ACHN (cell line): ENCODE results near the gene SSB.
"Not testable (repeated sequence)": the region's sequence is repeated elsewhere in the genome, so short reads cannot be mapped to it uniquely, and the experiment has no call there.

Source experiments
- DNase-seq: peaks from one replicate; pipeline ENCODE4 v3.0.0-alpha.2; 2015
- in situ Hi-C: cut with HindIII; loops from 2 replicates; pipeline ENCODE4 v1.10.0; 2017; ENCODE audit warnings: low sequenced_read_pairs, low pct_ligation_motif_present, low pct_unique_long_range_greater_than_20kb

SSB gene

DNA sequence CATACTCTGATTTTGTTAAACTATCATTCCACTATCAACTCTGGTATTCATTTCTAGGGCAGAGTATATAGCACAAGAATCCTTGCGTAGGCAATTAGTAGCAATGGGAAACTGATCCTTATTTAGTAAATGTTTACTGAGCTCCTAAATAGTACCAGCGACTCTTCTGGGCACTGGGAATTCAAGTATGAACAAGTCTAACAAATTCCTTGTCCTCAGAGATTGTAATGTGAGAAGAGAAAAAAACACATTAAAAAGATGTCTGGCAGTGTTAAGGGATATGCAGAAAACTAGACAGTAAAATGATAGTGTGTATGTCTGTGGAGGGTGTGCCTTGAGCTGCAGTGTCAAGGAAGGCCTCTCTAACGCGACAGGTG lies 25.3 kb downstream of the SSB start:
- in situ Hi-C loops: no loop called here
- no peak for DNase-seq

DNA sequence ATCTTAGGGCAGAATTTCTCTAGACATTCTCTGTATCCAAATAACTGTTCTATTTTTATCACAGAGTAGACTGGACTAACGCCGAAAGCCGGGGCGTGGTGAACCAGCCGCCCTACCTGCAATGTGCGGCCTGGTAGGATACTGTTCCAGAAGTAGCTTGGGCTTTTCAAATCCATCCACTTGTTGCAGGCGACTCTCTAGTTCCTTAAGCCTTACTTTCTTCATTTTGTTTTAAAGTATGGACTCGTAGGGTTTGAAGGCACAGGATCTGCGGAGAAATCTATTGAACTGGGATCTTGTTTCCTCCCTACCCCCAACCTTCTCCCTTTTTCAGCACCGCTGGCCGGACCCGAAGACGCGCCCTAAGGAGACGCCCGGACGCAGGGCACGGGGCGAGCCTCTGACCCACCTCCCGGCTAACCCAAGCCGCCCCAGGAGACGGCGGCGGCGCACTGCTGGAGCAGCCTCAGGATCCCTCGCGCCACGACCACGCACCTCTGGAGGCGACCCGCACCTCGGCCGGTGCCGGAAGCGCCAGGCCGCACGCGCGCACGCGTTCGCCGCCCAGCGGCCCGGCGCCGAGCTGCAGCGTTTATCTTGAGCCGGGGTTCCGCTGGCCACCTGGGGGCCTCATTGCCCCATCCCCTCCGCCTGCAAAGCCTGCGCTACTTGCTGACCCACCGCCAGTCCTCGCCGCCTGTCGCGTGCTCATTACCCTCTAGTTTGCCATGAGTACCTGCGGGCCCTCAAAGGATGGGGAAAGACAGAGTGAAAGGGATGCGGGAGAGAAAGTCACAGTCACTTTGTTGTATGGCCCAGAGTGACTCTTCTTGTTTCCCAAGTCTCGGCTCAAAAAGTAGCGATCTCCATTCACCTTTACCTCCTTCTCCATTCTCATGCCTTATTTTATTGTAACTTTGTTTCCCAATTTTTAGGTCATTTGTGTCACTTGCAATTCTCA lies 26.0 kb downstream of the SSB start, which contains the start of gene METTL5:
TSS of gene METTL5 (minus strand) at position 533 of the 961 bp plus-strand sequence. CDS start at position 225, 308 bp downstream.
- in situ Hi-C loops: no loop called here
- DNase-seq: peak; percentile 86

DNA sequence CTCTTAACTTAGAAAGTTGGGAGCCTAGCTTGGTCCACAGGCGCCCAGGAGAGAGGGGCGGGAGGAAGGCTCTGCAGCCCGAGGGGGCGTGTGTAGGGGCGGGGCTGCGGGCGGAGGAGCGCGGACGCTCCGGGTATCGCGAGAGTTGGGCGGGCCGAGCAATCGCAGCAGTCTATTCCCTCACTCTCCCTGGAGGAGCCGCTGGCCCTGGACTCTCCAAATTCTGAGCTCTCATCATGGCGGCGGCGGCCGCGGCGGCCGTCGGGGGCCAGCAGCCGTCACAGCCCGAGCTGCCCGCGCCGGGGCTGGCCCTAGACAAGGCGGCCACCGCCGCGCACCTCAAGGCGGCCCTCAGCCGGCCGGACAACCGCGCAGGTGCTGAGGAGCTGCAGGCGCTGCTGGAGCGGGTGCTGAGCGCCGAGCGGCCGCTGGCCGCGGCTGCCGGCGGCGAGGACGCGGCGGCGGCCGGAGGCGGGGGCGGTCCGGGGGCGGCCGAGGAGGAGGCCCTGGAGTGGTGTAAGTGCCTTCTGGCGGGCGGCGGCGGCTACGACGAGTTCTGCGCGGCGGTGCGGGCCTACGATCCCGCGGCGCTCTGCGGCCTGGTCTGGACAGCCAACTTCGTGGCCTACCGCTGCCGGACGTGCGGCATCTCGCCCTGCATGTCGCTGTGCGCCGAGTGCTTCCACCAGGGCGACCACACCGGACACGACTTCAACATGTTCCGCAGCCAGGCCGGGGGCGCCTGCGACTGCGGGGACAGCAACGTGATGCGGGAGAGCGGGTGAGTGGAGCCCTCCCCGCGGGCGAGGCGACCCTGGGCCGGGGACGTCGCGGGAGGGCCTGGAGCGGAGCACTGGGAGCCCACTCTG lies 28.8 kb downstream of the SSB start, which contains the start of gene UBR3:
TSS of gene UBR3 (plus strand) at position 183 of the 869 bp plus-strand sequence. CDS start at position 237, 54 bp downstream.
- in situ Hi-C loops: no loop called here

DNA sequence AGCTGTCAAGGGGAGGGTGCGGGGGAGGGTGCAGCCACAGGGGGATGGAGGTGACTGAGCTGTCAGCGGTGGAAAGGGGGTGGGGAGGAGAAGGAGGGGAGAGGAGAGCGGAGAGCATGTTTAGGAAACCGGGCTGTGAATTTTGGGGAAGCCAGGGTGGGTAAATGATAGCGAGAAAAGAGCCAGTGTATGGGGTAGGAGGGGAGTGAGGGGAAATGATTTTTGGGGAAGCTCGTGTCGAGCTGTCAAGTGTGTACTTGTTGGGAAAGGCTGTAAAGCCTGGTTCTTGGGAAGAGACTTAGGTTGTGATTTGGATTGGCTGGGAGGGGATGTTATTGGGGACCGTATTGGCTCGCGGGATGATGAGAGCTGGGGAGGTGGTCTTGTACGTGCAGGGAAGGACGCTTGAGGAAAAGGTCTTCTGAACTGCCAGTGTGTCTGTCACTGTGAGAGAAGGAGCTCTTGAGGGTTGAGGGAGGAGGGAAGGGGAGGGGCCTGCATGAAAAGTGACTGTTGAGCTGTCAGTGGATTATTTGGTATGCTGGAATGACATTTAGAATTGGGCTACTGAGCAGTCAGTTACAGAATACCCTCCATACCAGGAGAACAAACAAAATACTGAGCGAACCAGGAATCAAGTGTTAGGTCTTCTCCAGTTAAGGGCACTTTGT lies 29.6 kb downstream of the SSB start:
- in situ Hi-C loops: no loop called here
- DNase-seq: peak; percentile 44

More for the DNA sequence above, 28.8 kb downstream of the SSB start, which contains the start of gene UBR3:
- DNase-seq: peak; percentile 95

- DNase-seq: no peak
- in situ Hi-C loops: no loop called here
These were observed 35.7 kb downstream of the SSB start for GRCh38 chr2:169834401-169834800.

DNA sequence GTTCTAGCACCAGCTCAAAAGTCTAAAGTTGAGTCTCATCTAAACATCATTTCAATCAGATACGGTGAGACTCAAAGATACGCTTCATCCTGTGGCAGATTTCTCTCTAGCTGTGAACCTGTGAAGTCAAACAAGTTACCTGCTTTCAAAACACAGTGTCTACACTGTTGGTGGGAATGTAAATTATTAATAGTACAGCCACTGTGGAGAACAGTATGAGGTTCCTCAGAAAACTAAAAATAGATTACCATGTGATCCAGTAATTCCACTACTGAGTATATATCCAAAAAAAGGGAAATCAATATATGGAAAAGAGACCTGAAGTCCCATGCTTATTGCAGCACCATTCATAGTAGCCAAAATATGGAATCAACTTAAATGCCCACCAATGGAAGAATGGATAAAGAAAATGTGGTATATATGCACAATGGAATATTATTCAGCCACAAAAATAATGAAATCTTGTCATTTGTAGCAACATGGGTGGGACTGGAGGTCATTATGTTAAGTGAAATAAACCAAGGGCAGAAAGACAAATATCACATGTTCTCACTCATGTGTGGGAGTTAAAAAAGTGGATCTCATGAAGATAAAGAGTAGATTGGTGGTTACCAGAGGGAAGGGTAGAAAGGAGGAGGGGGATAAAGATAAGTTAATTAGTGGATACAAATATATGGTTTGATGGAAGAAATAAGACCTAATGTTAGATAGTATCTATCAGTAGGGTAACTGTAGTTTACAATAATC lies 40.2 kb downstream of the SSB start:
- in situ Hi-C loops: no loop called here
- DNase-seq: no peak

- in situ Hi-C loops: no loop called here
- no peak for DNase-seq
These were observed 41.5 kb downstream of the SSB start for GRCh38 chr2:169839954-169840746.

DNA sequence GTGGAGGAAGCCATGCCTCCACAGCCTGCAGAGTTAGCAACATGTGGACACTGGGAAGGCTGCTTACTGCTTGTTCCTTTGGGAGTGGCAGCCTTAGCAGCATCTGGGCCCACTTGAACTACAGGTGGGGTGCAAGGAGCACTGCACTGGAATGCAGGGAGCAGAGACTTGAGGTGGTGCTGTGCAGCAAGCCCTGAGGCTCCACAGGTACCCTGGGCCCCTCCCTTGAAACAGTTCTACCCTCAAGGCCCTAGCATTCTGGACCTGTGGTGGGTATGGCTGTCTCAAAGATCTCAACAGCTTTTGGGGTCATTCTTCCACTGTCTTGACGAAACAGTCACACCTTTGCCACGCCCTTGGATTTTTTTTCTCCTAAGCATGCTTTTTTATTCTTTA lies 42.1 kb downstream of the SSB start:
- in situ Hi-C loops: no loop called here
- no peak for DNase-seq

GRCh38 chr2:169841625-169842024 lies 43.0 kb downstream of the SSB start:
- DNase-seq, in situ Hi-C loops: not testable (repeated sequence)

DNA sequence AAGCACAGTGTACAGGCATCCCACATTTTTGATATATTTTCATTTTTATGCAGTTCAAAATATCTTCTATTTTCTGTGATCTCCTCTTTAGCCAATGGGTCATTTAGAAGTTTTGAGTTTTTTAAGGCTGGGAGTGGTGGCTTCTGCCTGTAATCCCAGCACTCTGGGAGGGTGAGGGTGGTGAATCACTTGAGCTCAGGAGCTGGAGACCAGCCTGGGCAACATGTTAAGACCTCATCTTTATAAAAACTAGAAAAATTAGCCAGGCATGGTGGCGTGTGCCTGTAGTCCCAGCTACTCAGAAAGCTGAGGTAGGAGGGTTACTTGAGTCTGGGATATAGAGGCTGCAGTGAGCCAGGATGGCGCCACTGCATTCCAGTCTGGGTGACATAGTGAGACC lies 46.3 kb downstream of the SSB start:
- in situ Hi-C loops: no loop called here
- DNase-seq: no peak

GRCh38 chr2:169848959-169849693 lies 50.5 kb downstream of the SSB start:
- in situ Hi-C loops, DNase-seq: not testable (repeated sequence)

GRCh38 chr2:169849710-169850109 lies 51.0 kb downstream of the SSB start:
- in situ Hi-C loops: no loop called here
- no peak for DNase-seq

GRCh38 chr2:169853041-169853668 lies 54.5 kb downstream of the SSB start:
- no peak for DNase-seq
- in situ Hi-C loops: no loop called here

DNA sequence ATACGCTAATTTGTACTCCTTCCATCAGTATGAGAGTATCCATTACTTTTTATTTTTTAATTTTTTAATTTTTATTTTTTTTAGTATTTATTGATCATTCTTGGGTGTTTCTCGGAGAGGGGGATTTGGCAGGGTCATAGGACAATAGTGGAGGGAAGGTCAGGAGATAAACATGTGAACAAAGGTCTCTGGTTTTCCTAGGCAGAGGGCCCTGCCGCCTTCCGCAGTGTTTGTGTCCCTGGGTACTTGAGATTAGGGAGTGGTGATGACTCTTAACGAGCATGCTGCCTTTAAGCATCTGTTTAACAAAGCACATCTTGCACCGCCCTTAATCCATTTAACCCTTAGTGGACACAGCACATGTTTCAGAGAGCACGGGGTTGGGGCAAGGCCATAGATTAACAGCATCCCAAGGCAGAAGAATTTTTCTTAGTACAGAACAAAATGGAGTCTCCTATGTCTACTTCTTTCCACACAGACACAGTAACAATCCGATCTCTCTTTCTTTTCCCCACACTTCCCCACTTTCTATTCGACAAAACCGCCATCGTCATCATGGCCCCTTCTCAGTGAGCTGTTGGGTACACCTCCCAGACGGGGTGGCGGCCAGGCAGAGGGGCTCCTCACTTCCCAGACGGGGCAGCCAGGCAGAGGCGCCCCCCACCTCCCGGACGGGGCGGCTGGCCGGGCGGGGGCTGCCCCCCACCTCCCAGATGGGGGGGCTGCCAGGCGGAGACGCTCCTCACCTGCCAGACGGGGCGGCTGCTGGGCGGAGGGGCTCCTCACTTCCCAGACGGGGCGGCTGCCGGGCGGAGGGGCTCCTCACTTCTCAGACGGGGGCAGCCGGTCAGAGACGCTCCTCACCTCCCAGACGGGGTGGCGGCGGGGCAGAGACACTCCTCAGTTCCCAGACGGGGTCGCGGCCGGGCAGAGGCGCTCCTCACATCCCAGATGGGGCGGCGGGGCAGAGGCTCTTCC lies 56.9 kb downstream of the SSB start:
- in situ Hi-C loops, DNase-seq: not testable (repeated sequence)

- DNase-seq: no peak
- in situ Hi-C loops: no loop called here
These were observed 60.8 kb downstream of the SSB start for GRCh38 chr2:169859423-169859822.
